Vagina (tissue), 2 donors: ENCODE measurements around the gene NISCH. TPM values are rescaled to one million over a fixed set of nuclear protein-coding genes. Genes with fewer than 3 reads are reported as not detected.

Experiments used
- DNase-seq, 2 donors: peaks; one replicate each; pipeline ENCODE4 v3.0.0-alpha.2; 2017; ENCODE audit errors: extremely low spot score in 2 of 2
- H3K27ac ChIP-seq: fragments of 200-600 bp; sonication (generic); one replicate; pipeline ENCODE4 v1.5.1; 2019
- H3K27me3 ChIP-seq: fragments of 200-600 bp; sonication (generic); one replicate; pipeline ENCODE4 v1.5.1; 2019
- H3K36me3 ChIP-seq, 2 donors: fragments of 200-600 bp; sonication (generic); one replicate each; pipeline ENCODE4 v1.5.1; 2017 to 2019
- H3K4me1 ChIP-seq: fragments of 200-600 bp; sonication (generic); one replicate; pipeline ENCODE4 v1.5.1; 2019
- H3K4me3 ChIP-seq, 2 donors: fragments of 200-600 bp; sonication (generic); 1 replicate in 1 of 2; 2 replicates in 1 of 2; pipeline ENCODE4 v1.5.1; 2016 to 2019
- H3K9me3 ChIP-seq: fragments of 200-600 bp; sonication (generic); one replicate; pipeline ENCODE4 v1.5.1; 2019
- POLR2A ChIP-seq, 2 donors: fragments of 450-650 bp; IDR thresholded peaks; one replicate each; pipeline ENCODE4 v1.6.1; 2017; ENCODE audit warnings: antibody characterized with exemption in 2 of 2, mild to moderate bottlenecking in 2 of 2, moderate library complexity in 2 of 2
- POLR2AphosphoS5 ChIP-seq, 2 donors: sonication (generic); formaldehyde crosslinking; IDR thresholded peaks; one replicate each; pipeline ENCODE4 v1.9.0; 2017; ENCODE audit warnings: antibody characterized with exemption in 2 of 2, mild to moderate bottlenecking in 2 of 2, low read depth in 1 of 2; ENCODE audit not compliant: insufficient read depth in 1 of 2
- intact Hi-C: fragments of 100-400 bp; cut with DNase I; formaldehyde crosslinking; loops from one replicate; pipeline ENCODE4 v1.15.1; 2023
- total RNA-seq: library from RNA; depleted of rRNA; stranded (reverse); fragments of >200 nt; gene quantifications from one replicate; pipeline ENCODE4 v1.2.3, GENCODE V29; 2016
- TF ChIP-seq, protein P1 (sequence below), 3 experiments: fragments of 450-650 bp in 2 of 3; fragments of 200-600 bp in 1 of 3; sonication (generic) in 1 of 3; IDR thresholded peaks; one replicate each; pipeline ENCODE4 v1.5.1; 2017 to 2019; ENCODE audit warnings: antibody characterized with exemption in 3 of 3, mild to moderate bottlenecking in 2 of 3, moderate library complexity in 2 of 3

Gene NISCH
- total RNA-seq, 1 donor from 2014 or later = 103 TPM

DNA sequence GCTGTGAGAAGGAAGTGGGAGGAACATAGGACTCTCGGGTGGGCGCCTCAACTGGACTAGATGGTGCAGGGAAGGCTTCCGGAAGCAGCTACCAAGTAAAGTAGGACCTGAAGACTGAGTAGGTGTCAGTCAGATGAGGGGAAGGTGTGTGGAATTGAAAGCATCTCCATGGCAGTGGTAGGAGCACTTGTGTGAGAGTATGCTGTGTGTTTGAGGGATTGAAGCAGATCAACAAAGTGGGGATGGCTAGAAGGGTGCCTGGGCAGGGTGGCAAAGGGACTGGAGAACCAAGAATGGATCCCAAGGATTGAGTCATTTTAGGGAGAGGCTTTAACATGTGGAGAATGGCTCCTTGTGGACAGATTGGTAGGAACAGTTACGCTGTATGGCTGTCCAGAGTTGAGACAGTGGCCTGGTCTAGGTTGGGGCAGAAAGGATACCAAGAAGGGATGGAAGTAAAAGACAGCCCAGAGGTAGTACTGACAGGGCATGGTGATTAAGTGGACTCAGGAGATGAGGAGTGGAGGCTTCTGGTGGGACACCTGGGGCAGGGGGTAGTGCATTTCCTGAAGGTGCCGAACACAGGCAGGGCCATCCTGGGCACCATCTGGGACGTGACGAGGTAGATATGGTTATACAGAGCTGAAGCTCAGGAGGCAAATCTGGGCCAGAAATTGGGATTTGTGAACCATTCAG lies 82.5 kb downstream of the NISCH start:
- Histone ChIP-seq H3K4me3 (peak overlapping the region; percentile 67 to 74), H3K9me3 (no peaks in the 10 kb centered on the region), H3K27ac (peak overlapping the region; percentile 62), H3K4me1 (peaks cover 73% of the 10 kb centered on the region), H3K27me3 (no peaks in the 10 kb centered on the region), H3K36me3 (no peaks in the 10 kb centered on the region)
- TF ChIP-seq, protein P1, sequence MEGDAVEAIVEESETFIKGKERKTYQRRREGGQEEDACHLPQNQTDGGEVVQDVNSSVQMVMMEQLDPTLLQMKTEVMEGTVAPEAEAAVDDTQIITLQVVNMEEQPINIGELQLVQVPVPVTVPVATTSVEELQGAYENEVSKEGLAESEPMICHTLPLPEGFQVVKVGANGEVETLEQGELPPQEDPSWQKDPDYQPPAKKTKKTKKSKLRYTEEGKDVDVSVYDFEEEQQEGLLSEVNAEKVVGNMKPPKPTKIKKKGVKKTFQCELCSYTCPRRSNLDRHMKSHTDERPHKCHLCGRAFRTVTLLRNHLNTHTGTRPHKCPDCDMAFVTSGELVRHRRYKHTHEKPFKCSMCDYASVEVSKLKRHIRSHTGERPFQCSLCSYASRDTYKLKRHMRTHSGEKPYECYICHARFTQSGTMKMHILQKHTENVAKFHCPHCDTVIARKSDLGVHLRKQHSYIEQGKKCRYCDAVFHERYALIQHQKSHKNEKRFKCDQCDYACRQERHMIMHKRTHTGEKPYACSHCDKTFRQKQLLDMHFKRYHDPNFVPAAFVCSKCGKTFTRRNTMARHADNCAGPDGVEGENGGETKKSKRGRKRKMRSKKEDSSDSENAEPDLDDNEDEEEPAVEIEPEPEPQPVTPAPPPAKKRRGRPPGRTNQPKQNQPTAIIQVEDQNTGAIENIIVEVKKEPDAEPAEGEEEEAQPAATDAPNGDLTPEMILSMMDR (IDR thresholded peaks at IDR 0.05) = no peak
- TF ChIP-seq POLR2A (IDR thresholded peaks at IDR 0.05) = no peak
- peak in 1 of 2 donors; percentile 77 for DNase-seq
- intact Hi-C loops = loop anchor here (10.0 kb wide), 1 partner anchor 63 kb away; no protein-coding TSS in a partner anchor

DNA sequence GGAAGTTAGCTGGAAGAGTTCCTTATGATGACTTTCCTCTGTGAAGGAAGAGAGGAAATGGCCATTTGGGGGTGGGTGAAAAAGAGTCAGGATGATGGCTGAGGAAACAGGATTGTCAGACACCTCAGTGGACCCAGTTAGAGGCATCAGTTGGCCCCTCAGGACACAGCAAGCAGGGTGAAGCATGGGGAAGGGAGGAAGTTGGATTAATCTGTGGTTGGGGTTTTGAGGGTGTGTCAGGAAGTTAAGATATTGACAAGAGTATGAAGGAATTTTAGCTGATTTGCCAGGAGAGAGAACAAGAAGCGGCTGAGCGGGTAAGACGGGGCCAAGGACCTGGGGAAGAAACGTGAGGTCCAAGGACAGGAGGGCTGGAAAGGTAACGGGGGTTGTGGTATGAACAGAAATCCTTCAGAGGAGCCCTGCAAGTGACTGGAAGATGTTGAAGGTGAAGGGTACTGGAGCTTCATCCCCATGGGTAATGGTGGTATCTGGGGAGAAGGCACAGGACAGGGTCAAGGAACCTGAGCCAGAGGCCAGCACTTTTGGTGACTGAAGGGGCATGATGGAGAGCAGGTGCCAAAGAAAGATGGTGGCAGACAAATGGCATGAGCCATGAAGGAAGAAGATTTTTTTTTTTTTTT lies 83.7 kb downstream of the NISCH start:
- Histone ChIP-seq H3K27ac (no peak overlapping the region), H3K4me1 (peaks cover 68% of the 10 kb centered on the region), H3K27me3 (no peaks in the 10 kb centered on the region), H3K4me3 (no peak overlapping the region), H3K9me3 (no peaks in the 10 kb centered on the region), H3K36me3 (no peaks in the 10 kb centered on the region)
- TF ChIP-seq, protein P1 (IDR thresholded peaks at IDR 0.05) = no peak
- no peak for TF ChIP-seq POLR2AphosphoS5 (IDR thresholded peaks at IDR 0.05; ENCODE audit: insufficient read depth in 1 of 2, low read depth in 1 of 2)
- no peak for TF ChIP-seq POLR2A (IDR thresholded peaks at IDR 0.05)
- no peak for DNase-seq
- intact Hi-C loops = loop anchor here (10.0 kb wide), 1 partner anchor 64 kb away; no protein-coding TSS in a partner anchor

DNA sequence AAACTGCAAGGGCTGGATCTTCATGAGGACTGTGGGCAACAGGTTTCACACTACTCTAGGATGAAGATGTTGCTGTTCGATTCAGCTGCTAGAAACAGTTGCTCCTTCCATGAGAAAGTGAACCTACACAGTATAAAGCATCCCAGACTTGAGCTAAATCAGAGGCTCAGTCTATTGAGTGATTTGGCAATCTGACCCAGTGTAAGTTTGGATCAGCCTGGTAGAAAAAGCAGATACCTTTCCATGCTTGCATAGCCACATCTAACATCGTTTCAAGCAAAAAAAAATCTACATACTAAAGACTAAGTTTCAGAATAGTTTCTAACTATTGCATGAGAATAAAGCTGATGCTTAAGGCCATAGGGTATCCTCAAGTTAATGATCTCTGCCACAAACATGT lies 85.6 kb downstream of the NISCH start:
- Histone ChIP-seq H3K27ac (no peak overlapping the region), H3K9me3 (no peaks in the 10 kb centered on the region), H3K36me3 (no peaks in the 10 kb centered on the region), H3K27me3 (no peaks in the 10 kb centered on the region), H3K4me1 (peaks cover 48% of the 10 kb centered on the region), H3K4me3 (no peak overlapping the region)
- DNase-seq = no peak
- no peak for TF ChIP-seq POLR2AphosphoS5 (IDR thresholded peaks at IDR 0.05; ENCODE audit: insufficient read depth in 1 of 2, low read depth in 1 of 2)
- intact Hi-C loops = no loop called here

Other genes starting within 250 kb of the NISCH start
- gene TLR9, start 230.0 kb upstream of the NISCH start, total RNA-seq = not detected
- 93.8 TPM for gene TWF2, start 216.4 kb upstream of the NISCH start, total RNA-seq
- 25.0 TPM for gene PPM1M, start 209.8 kb upstream of the NISCH start, total RNA-seq
- 44.4 TPM for gene WDR82, start 177.0 kb upstream of the NISCH start, total RNA-seq
- gene GLYCTK, start 167.8 kb upstream of the NISCH start, total RNA-seq = 10.3 TPM
- gene DNAH1, start 139.3 kb upstream of the NISCH start, total RNA-seq = 12.3 TPM
- 68.0 TPM for gene BAP1, start 45.6 kb upstream of the NISCH start, total RNA-seq
- 13.5 TPM for gene PHF7, start 44.9 kb upstream of the NISCH start, total RNA-seq
- 8.3 TPM for gene SEMA3G, start 10.5 kb upstream of the NISCH start, total RNA-seq
- 1.7 TPM for gene TNNC1, start 1.6 kb upstream of the NISCH start, total RNA-seq
- gene STAB1, start 39.7 kb downstream of the NISCH start, total RNA-seq = 124 TPM
- 63.3 TPM for gene NT5DC2, start 78.3 kb downstream of the NISCH start, total RNA-seq
- gene UQCC5, start 81.0 kb downstream of the NISCH start, total RNA-seq = 1.2 TPM
- gene PBRM1, start 230.3 kb downstream of the NISCH start, total RNA-seq = 64.6 TPM
- 73.4 TPM for gene GNL3, start 230.4 kb downstream of the NISCH start, total RNA-seq